ENCODE measurements around the gene PDCD6IP.

- TF ChIP-seq POLR2A (IDR thresholded peaks at IDR 0.05) (no peak), POLR2AphosphoS5 (IDR thresholded peaks at IDR 0.05) (no peak), EP300 (IDR thresholded peaks at IDR 0.05) (no peak)
- TF ChIP-seq, protein P1, sequence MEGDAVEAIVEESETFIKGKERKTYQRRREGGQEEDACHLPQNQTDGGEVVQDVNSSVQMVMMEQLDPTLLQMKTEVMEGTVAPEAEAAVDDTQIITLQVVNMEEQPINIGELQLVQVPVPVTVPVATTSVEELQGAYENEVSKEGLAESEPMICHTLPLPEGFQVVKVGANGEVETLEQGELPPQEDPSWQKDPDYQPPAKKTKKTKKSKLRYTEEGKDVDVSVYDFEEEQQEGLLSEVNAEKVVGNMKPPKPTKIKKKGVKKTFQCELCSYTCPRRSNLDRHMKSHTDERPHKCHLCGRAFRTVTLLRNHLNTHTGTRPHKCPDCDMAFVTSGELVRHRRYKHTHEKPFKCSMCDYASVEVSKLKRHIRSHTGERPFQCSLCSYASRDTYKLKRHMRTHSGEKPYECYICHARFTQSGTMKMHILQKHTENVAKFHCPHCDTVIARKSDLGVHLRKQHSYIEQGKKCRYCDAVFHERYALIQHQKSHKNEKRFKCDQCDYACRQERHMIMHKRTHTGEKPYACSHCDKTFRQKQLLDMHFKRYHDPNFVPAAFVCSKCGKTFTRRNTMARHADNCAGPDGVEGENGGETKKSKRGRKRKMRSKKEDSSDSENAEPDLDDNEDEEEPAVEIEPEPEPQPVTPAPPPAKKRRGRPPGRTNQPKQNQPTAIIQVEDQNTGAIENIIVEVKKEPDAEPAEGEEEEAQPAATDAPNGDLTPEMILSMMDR (IDR thresholded peaks at IDR 0.05): no peak
Observed at GRCh38 chr3:33900809-33901505, 102.5 kb downstream of the PDCD6IP start.
